Osteocyte (in vitro differentiated cells): ENCODE measurements around the gene EPHA1. TPM values are rescaled to one million over a fixed set of nuclear protein-coding genes. Genes with fewer than 3 reads are reported as not detected.

Source experiments
- DNase-seq: peaks from one replicate; pipeline ENCODE4 v3.0.0; 2021; ENCODE audit warnings: mixed read lengths; ENCODE audit not compliant: unreplicated experiment; ENCODE audit errors: extremely low spot score
- H3K27ac Mint-ChIP-seq: one replicate; pipeline ENCODE4 v1.8.0; 2021; ENCODE audit warnings: mild to moderate bottlenecking, mixed read lengths; ENCODE audit not compliant: unreplicated experiment
- H3K27me3 Mint-ChIP-seq: one replicate; pipeline ENCODE4 v1.8.0; 2021; ENCODE audit warnings: mixed read lengths; ENCODE audit not compliant: unreplicated experiment
- H3K36me3 Mint-ChIP-seq: one replicate; pipeline ENCODE4 v1.8.0; 2021; ENCODE audit warnings: mixed read lengths; ENCODE audit not compliant: unreplicated experiment
- H3K4me1 Mint-ChIP-seq: one replicate; pipeline ENCODE4 v1.8.0; 2021; ENCODE audit warnings: mixed read lengths; ENCODE audit not compliant: unreplicated experiment
- H3K4me3 Mint-ChIP-seq: one replicate; pipeline ENCODE4 v1.8.0; 2021; ENCODE audit warnings: mild to moderate bottlenecking, moderate library complexity, mixed read lengths; ENCODE audit not compliant: unreplicated experiment
- H3K9me3 Mint-ChIP-seq: one replicate; pipeline ENCODE4 v1.8.0; 2021; ENCODE audit warnings: mixed read lengths; ENCODE audit not compliant: unreplicated experiment
- total RNA-seq: library from RNA; stranded (reverse); gene quantifications from 2 replicates; pipeline ENCODE4 v1.2.1, GENCODE V29; 2021
- TF ChIP-seq, protein P1 (sequence below): fragments of 200-600 bp; sonication (generic); IDR thresholded peaks from 2 replicates; pipeline ENCODE4 v1.5.0; 2021; ENCODE audit warnings: antibody characterized with exemption, mild to moderate bottlenecking, moderate library complexity

EPHA1 gene
- total RNA-seq, 1 donor from 2014 or later: not detected

GRCh38 chr7:143439866-143440265 is 31.2 kb upstream of the EPHA1 start:
- no peak for DNase-seq
- H3K27ac Mint-ChIP-seq: no peak overlapping the region
- TF ChIP-seq, protein P1, sequence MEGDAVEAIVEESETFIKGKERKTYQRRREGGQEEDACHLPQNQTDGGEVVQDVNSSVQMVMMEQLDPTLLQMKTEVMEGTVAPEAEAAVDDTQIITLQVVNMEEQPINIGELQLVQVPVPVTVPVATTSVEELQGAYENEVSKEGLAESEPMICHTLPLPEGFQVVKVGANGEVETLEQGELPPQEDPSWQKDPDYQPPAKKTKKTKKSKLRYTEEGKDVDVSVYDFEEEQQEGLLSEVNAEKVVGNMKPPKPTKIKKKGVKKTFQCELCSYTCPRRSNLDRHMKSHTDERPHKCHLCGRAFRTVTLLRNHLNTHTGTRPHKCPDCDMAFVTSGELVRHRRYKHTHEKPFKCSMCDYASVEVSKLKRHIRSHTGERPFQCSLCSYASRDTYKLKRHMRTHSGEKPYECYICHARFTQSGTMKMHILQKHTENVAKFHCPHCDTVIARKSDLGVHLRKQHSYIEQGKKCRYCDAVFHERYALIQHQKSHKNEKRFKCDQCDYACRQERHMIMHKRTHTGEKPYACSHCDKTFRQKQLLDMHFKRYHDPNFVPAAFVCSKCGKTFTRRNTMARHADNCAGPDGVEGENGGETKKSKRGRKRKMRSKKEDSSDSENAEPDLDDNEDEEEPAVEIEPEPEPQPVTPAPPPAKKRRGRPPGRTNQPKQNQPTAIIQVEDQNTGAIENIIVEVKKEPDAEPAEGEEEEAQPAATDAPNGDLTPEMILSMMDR: no peak
- H3K36me3 Mint-ChIP-seq: no peaks in the 10 kb centered on the region
- no peak overlapping the region for H3K4me3 Mint-ChIP-seq
- H3K4me1 Mint-ChIP-seq: no peaks in the 10 kb centered on the region
- no peaks in the 10 kb centered on the region for H3K9me3 Mint-ChIP-seq
- peaks cover 39% of the 10 kb centered on the region for H3K27me3 Mint-ChIP-seq

- TF ChIP-seq, protein P1: no peak
- H3K9me3 Mint-ChIP-seq: no peaks in the 10 kb centered on the region
- peaks cover 41% of the 10 kb centered on the region for H3K27me3 Mint-ChIP-seq
- no peaks in the 10 kb centered on the region for H3K36me3 Mint-ChIP-seq
- H3K4me3 Mint-ChIP-seq: no peak overlapping the region
- DNase-seq: no peak
- no peaks in the 10 kb centered on the region for H3K4me1 Mint-ChIP-seq
- H3K27ac Mint-ChIP-seq: no peak overlapping the region
These were observed 28.9 kb upstream of the EPHA1 start for GRCh38 chr7:143437578-143437977.

- no peaks in the 10 kb centered on the region for H3K36me3 Mint-ChIP-seq
- no peaks in the 10 kb centered on the region for H3K9me3 Mint-ChIP-seq
- H3K27ac Mint-ChIP-seq: no peak overlapping the region
- TF ChIP-seq, protein P1: no peak
- H3K27me3 Mint-ChIP-seq: peaks cover 33% of the 10 kb centered on the region
- DNase-seq: no peak
- H3K4me3 Mint-ChIP-seq: no peak overlapping the region
- H3K4me1 Mint-ChIP-seq: no peaks in the 10 kb centered on the region
These were observed 27.8 kb upstream of the EPHA1 start for GRCh38 chr7:143436325-143436946.

DNA sequence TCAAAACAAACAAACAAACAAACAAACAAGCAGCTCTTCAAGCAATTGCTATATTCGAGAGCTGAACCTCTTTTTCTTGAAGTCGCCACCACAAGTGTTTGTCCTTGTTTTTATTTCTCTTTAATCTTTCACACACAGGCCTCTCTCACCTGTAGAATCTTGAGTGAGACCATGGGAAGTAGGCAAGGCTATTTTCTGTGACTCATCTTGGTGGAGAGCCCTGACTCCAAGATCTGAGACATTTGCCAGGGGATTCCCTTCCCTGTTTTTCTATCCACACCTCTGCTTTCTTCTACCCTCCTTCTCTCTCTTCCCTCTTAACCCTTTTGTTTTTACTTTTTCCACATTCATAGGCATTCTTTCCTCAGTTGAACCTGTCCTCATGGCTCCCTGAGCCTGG is 26.6 kb upstream of the EPHA1 start:
- DNase-seq: no peak
- Mint-ChIP-seq H3K36me3 (no peaks in the 10 kb centered on the region), H3K4me1 (peaks cover under 1% of the 10 kb centered on the region), H3K27ac (no peak overlapping the region), H3K9me3 (no peaks in the 10 kb centered on the region), H3K4me3 (no peak overlapping the region), H3K27me3 (peaks cover 26% of the 10 kb centered on the region)
- TF ChIP-seq, protein P1: no peak

GRCh38 chr7:143434660-143435059 is 26.0 kb upstream of the EPHA1 start:
- no peak overlapping the region for H3K4me3 Mint-ChIP-seq

More at GRCh38 chr7:143434660-143435059, 26.0 kb upstream of the EPHA1 start:
- peaks cover 4% of the 10 kb centered on the region for H3K4me1 Mint-ChIP-seq
- DNase-seq: no peak
- TF ChIP-seq, protein P1: no peak
- no peaks in the 10 kb centered on the region for H3K9me3 Mint-ChIP-seq
- H3K36me3 Mint-ChIP-seq: no peaks in the 10 kb centered on the region
- peaks cover 21% of the 10 kb centered on the region for H3K27me3 Mint-ChIP-seq
- H3K27ac Mint-ChIP-seq: no peak overlapping the region
